Neuronal stem cell (in vitro differentiated cells): Measurements from ENCODE around the gene QSOX1.
A peak's percentile ranks its signal among the peaks of the same experiment; 100 is the strongest.

Experiments
- DNase-seq: peaks from one replicate; pipeline ENCODE4 v3.0.0-alpha.2; 2013; ENCODE audit warnings: low spot score
- H2AFZ ChIP-seq: one replicate; pipeline ENCODE4 v1.6.1; 2013; ENCODE audit warnings: mild to moderate bottlenecking, low read length, inconsistent platforms
- H2AK5ac ChIP-seq: 2 replicates; pipeline ENCODE4 v1.6.1; 2013; ENCODE audit warnings: low read depth, mild to moderate bottlenecking, inconsistent platforms, low read length, moderate library complexity, mixed read lengths
- H2BK120ac ChIP-seq: 2 replicates; pipeline ENCODE4 v1.6.1; 2013; ENCODE audit warnings: low read depth, mild to moderate bottlenecking, inconsistent platforms, low read length, moderate library complexity, mixed read lengths
- H2BK12ac ChIP-seq: one replicate; pipeline ENCODE4 v1.6.1; 2013; ENCODE audit warnings: low read length, inconsistent platforms
- H2BK15ac ChIP-seq: 2 replicates; pipeline ENCODE4 v1.6.1; 2013; ENCODE audit warnings: mild to moderate bottlenecking, low read length, inconsistent platforms, mixed read lengths
- H2BK5ac ChIP-seq: one replicate; pipeline ENCODE4 v1.6.1; 2013; ENCODE audit warnings: inconsistent platforms, mild to moderate bottlenecking, low read length, moderate library complexity
- H3K14ac ChIP-seq: one replicate; pipeline ENCODE4 v1.6.1; 2013; ENCODE audit warnings: low read length, inconsistent platforms
- H3K18ac ChIP-seq: 2 replicates; pipeline ENCODE4 v1.6.1; 2013; ENCODE audit warnings: low read length, inconsistent platforms
- H3K23ac ChIP-seq: 2 replicates; pipeline ENCODE4 v1.6.1; 2013; ENCODE audit warnings: low read depth, mild to moderate bottlenecking, mixed read lengths, low read length, inconsistent platforms; ENCODE audit not compliant: poor library complexity
- H3K27ac ChIP-seq: replicated peaks from 3 replicates; pipeline ENCODE4 v1.5.1; 2013; ENCODE audit warnings: low read length, inconsistent platforms
- H3K27me3 ChIP-seq, 3 experiments: 2 replicates each; pipeline ENCODE4 v1.6.1; 2013; ENCODE audit warnings: low read length in 3 of 3, mild to moderate bottlenecking in 2 of 3, inconsistent platforms in 1 of 3, low read depth in 1 of 3, mixed read lengths in 1 of 3, moderate library complexity in 1 of 3; ENCODE audit not compliant: control insufficient read depth in 3 of 3, insufficient read depth in 3 of 3
- H3K36me3 ChIP-seq, 2 donors: replicated peaks in 1 of 2; 2 replicates each; pipeline ENCODE4 v1.6.1; 2013; ENCODE audit warnings: low read length in 2 of 2; ENCODE audit not compliant: control insufficient read depth in 2 of 2, insufficient read depth in 2 of 2
- H3K4ac ChIP-seq: 2 replicates; pipeline ENCODE4 v1.6.1; 2013; ENCODE audit warnings: inconsistent platforms, mild to moderate bottlenecking, low read length, moderate library complexity
- H3K4me1 ChIP-seq, 2 donors: 1 replicate in 1 of 2; 2 replicates in 1 of 2; pipeline ENCODE4 v1.6.1; 2013; ENCODE audit warnings: low read length in 2 of 2, low read depth in 1 of 2; ENCODE audit not compliant: control insufficient read depth in 2 of 2, insufficient read depth in 1 of 2
- H3K4me2 ChIP-seq: one replicate; pipeline ENCODE4 v1.6.1; 2013; ENCODE audit warnings: mild to moderate bottlenecking, low read length, inconsistent platforms; ENCODE audit not compliant: insufficient read depth, poor library complexity, severe bottlenecking
- H3K4me3 ChIP-seq, 2 donors: 2 replicates each; pipeline ENCODE4 v1.5.1; 2013; ENCODE audit warnings: low read length in 2 of 2, mild to moderate bottlenecking in 2 of 2, inconsistent platforms in 1 of 2, moderate library complexity in 1 of 2
- H3K79me1 ChIP-seq: one replicate; pipeline ENCODE4 v1.6.1; 2013; ENCODE audit warnings: low read depth, mild to moderate bottlenecking, inconsistent platforms, low read length, moderate library complexity
- H3K9ac ChIP-seq: one replicate; pipeline ENCODE4 v1.6.1; 2013; ENCODE audit warnings: mild to moderate bottlenecking, low read depth, low read length, inconsistent platforms; ENCODE audit not compliant: poor library complexity
- H3K9me3 ChIP-seq, 2 donors: replicated peaks in 1 of 2; 2 replicates each; pipeline versions ENCODE3 to v1.6.1; 2013; ENCODE audit warnings: low read length in 2 of 2, mild to moderate bottlenecking in 2 of 2, inconsistent platforms in 1 of 2, low read depth in 1 of 2, mixed read lengths in 1 of 2, moderate library complexity in 1 of 2; ENCODE audit not compliant: control insufficient read depth in 2 of 2, insufficient read depth in 1 of 2
- H4K8ac ChIP-seq: one replicate; pipeline ENCODE4 v1.6.1; 2013; ENCODE audit warnings: low read depth, mild to moderate bottlenecking, inconsistent platforms, low read length, moderate library complexity
- H4K91ac ChIP-seq: one replicate; pipeline ENCODE4 v1.6.1; 2013; ENCODE audit warnings: low read length, low read depth, mild to moderate bottlenecking, inconsistent platforms; ENCODE audit not compliant: poor library complexity
- WGBS, 2 donors: extraction: QIAGEN DNeasy Blood & Tissue Kit; methylation state at CpG; one replicate each; pipeline ENCODE4 v1.1.7; 2013; ENCODE audit warnings: missing lambda C conversion rate in 2 of 2, mixed read lengths in 1 of 2; ENCODE audit not compliant: insufficient read length in 2 of 2, insufficient replicate concordance in 1 of 2; ENCODE audit errors: extremely low coverage in 2 of 2; 5-methylcytosine and 5-hydroxymethylcytosine counted together

The QSOX1 gene

GRCh38 chr1:180228648-180229482 is 74.2 kb downstream of the QSOX1 start:
- Histone ChIP-seq H3K36me3 (no peaks in the 10 kb centered on the region), H2BK12ac (peak overlapping the region; percentile 34), H2BK120ac (no peak overlapping the region), H3K27me3 (peaks cover 41 to 92% (median 55%) of the 10 kb centered on the region in 3 experiments), H3K9me3 (peaks cover 0 to 9% of the 10 kb centered on the region in 2 donors), H2BK5ac (peak overlapping the region; percentile 48), H3K4me3 (peak overlapping the region; percentile 67 to 86), H3K23ac (peak overlapping the region; percentile 70), H3K14ac (peak overlapping the region; percentile 78), H3K9ac (peak overlapping the region; percentile 89), H3K18ac (peak overlapping the region; percentile 93), H2AK5ac (peak overlapping the region; percentile 41), H2BK15ac (no peak overlapping the region), H3K4me1 (peaks cover 5 to 12% of the 10 kb centered on the region in 2 donors), H3K27ac (no peak overlapping the region), H2AFZ (peak overlapping the region; percentile 99), H3K4ac (no peak overlapping the region), H3K79me1 (no peaks in the 10 kb centered on the region), H4K8ac (no peak overlapping the region), H3K4me2 (peak overlapping the region; percentile 100), H4K91ac (no peak overlapping the region)
- DNase-seq: no peak
- WGBS, 2 donors: no CpG with 5 or more reads among the region's 57 CpGs

DNA sequence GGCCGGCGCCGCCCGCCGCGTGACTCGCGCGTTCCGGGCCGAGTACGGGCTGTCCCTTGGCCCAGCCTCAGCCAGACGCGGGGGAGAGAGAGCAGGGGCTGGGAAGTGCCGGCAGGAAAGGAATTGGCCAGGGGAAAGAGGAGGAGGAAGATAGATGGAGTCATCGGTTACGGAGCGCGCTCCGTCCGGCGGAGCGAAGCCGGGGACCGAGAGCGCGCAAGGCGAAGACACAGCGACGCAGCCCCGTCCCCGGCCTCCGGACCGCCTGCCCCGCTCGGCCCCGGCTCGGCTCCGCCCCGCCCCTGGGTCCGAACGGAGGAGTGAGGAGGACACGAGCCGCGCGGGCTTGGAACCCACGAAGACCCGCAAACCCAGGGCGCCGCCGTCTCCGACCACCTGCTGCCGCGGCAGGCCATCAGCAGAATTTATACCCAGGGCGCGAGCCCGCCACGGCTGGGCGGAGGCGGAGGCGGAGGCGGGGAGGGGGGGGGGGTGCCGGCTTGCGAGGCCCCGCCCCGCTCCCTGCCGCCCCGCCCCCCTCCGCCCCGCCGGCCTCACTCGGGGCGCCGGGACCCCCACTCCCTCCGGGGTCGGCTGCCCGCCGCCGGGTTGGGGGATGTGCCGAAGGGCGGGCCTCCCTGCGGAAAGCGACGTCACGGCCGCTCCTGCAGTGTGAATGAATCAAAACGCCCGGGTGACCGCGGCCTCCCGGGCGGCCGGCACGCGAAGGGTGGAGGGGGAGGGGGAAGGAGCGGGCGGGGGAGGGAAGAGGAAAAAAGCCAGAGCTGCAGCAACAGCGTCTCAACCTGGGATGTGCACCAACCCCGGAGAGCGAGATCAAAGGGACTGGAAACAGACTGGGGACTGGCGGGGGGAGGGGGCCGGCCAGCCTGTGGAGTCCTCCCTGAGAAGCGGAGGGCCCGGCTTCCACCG is 75.1 kb downstream of the QSOX1 start, which contains the start of gene LHX4:
Gene LHX4 (plus strand): TSS at position 782 of the 933 bp plus-strand sequence. CDS start 266 bp downstream, outside the sequence.
- H3K4me1 ChIP-seq: peaks cover 8 to 16% of the 10 kb centered on the region in 2 donors
- H3K27me3 ChIP-seq: peaks cover 48 to 92% (median 63%) of the 10 kb centered on the region in 3 experiments
- H2BK5ac ChIP-seq: peak within 1 kb of the TSS; percentile 48
- WGBS, 2 donors: no CpG with 5 or more reads among the region's 105 CpGs
- H3K4me2 ChIP-seq: peak within 1 kb of the TSS; percentile 100
- no peak within 1 kb of the TSS for H4K91ac ChIP-seq
- no peaks in the 10 kb centered on the region for H3K79me1 ChIP-seq
- no peaks in the 10 kb centered on the region for H3K36me3 ChIP-seq
- peak within 1 kb of the TSS; percentile 70 for H3K23ac ChIP-seq
- no peak within 1 kb of the TSS for H4K8ac ChIP-seq
- no peak within 1 kb of the TSS for H2BK15ac ChIP-seq
- H3K14ac ChIP-seq: peak within 1 kb of the TSS; percentile 78
- peak within 1 kb of the TSS; percentile 93 for H3K18ac ChIP-seq
- DNase-seq: no peak
- peak within 1 kb of the TSS; percentile 67 to 86 for H3K4me3 ChIP-seq
- H2AFZ ChIP-seq: peak within 1 kb of the TSS; percentile 99
- H3K9me3 ChIP-seq: peaks cover 0 to 9% of the 10 kb centered on the region in 2 donors
- H3K4ac ChIP-seq: peak within 1 kb of the TSS; percentile 76
- no peak within 1 kb of the TSS for H2BK120ac ChIP-seq
- H3K9ac ChIP-seq: peak within 1 kb of the TSS; percentile 89
- H2AK5ac ChIP-seq: peak within 1 kb of the TSS; percentile 10
- peak within 1 kb of the TSS; percentile 34 for H2BK12ac ChIP-seq
- no peak within 1 kb of the TSS for H3K27ac ChIP-seq

DNA sequence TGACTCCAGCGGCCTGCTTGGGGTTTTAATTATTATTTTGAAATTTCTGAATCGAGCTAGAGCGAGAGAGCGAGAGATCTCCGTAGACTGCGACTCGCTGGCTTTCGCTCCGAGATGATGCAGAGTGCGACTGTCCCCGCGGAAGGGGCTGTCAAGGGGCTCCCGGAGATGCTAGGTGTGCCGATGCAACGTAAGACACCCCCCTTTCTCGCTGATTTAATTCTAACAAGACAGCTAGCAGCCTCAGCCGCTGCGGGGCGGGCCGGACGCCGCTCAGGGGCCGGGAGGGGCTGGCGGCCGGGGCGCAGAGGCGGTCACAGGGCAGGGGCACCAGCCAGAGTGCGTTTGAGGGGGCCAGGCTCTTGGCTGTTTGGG is 75.7 kb downstream of the QSOX1 start:
- no peak overlapping the region for H2BK15ac ChIP-seq
- peak overlapping the region; percentile 67 to 80 for H3K4me3 ChIP-seq
- no peaks in the 10 kb centered on the region for H3K36me3 ChIP-seq
- WGBS, 2 donors: no CpG with 5 or more reads among the region's 28 CpGs
- no peak overlapping the region for H2AK5ac ChIP-seq
- H3K79me1 ChIP-seq: no peaks in the 10 kb centered on the region
- H3K14ac ChIP-seq: no peak overlapping the region
- H3K27me3 ChIP-seq: peaks cover 53 to 92% (median 70%) of the 10 kb centered on the region in 3 experiments
- H3K9me3 ChIP-seq: peaks cover 0 to 9% of the 10 kb centered on the region in 2 donors
- H3K4me1 ChIP-seq: peaks cover 12 to 18% of the 10 kb centered on the region in 2 donors
- no peak overlapping the region for H2BK5ac ChIP-seq
- no peak overlapping the region for H4K91ac ChIP-seq
- H3K4me2 ChIP-seq: peak overlapping the region; percentile 100
- H2AFZ ChIP-seq: peak overlapping the region; percentile 99
- H3K4ac ChIP-seq: peak overlapping the region; percentile 76
- H3K23ac ChIP-seq: peak overlapping the region; percentile 55
- no peak overlapping the region for H3K27ac ChIP-seq
- peak overlapping the region; percentile 44 for H3K18ac ChIP-seq
- no peak overlapping the region for H2BK120ac ChIP-seq
- peak overlapping the region; percentile 70 for H3K9ac ChIP-seq
- no peak for DNase-seq
- no peak overlapping the region for H4K8ac ChIP-seq
- H2BK12ac ChIP-seq: no peak overlapping the region
